Type B pancreatic cell (in vitro differentiated cells): ENCODE results near the gene PEAK3. TPM values are rescaled to one million over a fixed set of nuclear protein-coding genes. Genes with fewer than 3 reads are reported as not detected.

Experiments
- DNase-seq: peaks from one replicate; pipeline ENCODE4 v3.0.0; 2021; ENCODE audit warnings: mixed read lengths; ENCODE audit not compliant: unreplicated experiment; ENCODE audit errors: extremely low spot score
- H3K27ac Mint-ChIP-seq: 2 replicates; pipeline ENCODE4 v1.8.0; 2021; ENCODE audit warnings: mild to moderate bottlenecking, mixed read lengths
- H3K27me3 Mint-ChIP-seq: 2 replicates; pipeline ENCODE4 v1.8.0; 2021; ENCODE audit warnings: mixed read lengths
- H3K36me3 Mint-ChIP-seq: 2 replicates; pipeline ENCODE4 v1.8.0; 2021; ENCODE audit warnings: mixed read lengths
- H3K4me1 Mint-ChIP-seq: one replicate; pipeline ENCODE4 v1.8.0; 2021; ENCODE audit warnings: mixed read lengths; ENCODE audit not compliant: unreplicated experiment
- H3K4me3 Mint-ChIP-seq: 2 replicates; pipeline ENCODE4 v1.8.0; 2021; ENCODE audit warnings: mild to moderate bottlenecking, mixed read lengths
- H3K9me3 Mint-ChIP-seq: 2 replicates; pipeline ENCODE4 v1.8.0; 2021; ENCODE audit warnings: mixed read lengths
- total RNA-seq: library from RNA; stranded (reverse); gene quantifications from 2 replicates; pipeline ENCODE4 v1.2.1, GENCODE V29; 2021; ENCODE audit warnings: low replicate concordance
- TF ChIP-seq, protein P1 (sequence below): fragments of 200-600 bp; sonication (generic); conservative IDR thresholded peaks from 2 replicates; pipeline ENCODE4 v1.5.0; 2021; ENCODE audit warnings: antibody characterized with exemption, mild to moderate bottlenecking

Gene PEAK3
- total RNA-seq, 1 donor from 2014 or later = not detected

DNA sequence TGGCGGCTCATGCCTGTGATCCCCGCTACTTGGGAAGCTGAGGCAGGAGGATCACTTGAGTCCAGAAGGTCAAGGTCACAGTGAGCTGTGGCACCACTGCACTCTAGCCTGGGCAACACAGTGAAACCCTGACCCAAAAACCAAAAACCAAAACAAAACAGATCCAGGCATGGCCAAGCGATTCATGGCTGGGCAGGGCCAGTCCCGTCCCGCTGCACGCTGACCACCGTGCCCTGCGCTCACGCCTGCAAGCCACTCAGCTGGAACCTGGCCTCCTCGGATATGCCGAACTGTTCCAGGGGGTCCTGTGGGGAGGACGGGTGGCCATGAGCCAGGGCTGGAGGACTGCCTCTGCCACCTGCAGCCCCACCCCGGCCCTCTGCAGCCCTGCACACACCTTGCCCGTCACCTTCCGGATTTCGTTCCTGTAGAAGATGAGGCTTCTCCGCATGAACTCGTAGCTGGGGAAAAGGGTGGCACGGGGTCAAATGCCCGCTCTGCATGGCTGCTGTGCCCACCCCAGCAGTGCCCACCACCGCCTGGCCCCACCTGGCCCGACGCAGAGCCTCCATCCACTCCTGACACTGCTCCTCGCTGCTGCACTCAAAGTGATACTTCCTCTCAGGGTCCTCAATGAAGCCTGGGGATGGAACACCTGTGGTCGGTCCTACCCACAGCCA, 48.2 kb downstream of the PEAK3 start:
- Mint-ChIP-seq H3K27ac (peak overlapping the region; percentile 34), H3K4me1 (peaks cover 17% of the 10 kb centered on the region), H3K9me3 (no peaks in the 10 kb centered on the region), H3K36me3 (peaks cover 11% of the 10 kb centered on the region), H3K4me3 (peak overlapping the region; percentile 100), H3K27me3 (peaks cover 5% of the 10 kb centered on the region)
- no peak for DNase-seq
- TF ChIP-seq, protein P1, sequence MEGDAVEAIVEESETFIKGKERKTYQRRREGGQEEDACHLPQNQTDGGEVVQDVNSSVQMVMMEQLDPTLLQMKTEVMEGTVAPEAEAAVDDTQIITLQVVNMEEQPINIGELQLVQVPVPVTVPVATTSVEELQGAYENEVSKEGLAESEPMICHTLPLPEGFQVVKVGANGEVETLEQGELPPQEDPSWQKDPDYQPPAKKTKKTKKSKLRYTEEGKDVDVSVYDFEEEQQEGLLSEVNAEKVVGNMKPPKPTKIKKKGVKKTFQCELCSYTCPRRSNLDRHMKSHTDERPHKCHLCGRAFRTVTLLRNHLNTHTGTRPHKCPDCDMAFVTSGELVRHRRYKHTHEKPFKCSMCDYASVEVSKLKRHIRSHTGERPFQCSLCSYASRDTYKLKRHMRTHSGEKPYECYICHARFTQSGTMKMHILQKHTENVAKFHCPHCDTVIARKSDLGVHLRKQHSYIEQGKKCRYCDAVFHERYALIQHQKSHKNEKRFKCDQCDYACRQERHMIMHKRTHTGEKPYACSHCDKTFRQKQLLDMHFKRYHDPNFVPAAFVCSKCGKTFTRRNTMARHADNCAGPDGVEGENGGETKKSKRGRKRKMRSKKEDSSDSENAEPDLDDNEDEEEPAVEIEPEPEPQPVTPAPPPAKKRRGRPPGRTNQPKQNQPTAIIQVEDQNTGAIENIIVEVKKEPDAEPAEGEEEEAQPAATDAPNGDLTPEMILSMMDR = no peak

DNA sequence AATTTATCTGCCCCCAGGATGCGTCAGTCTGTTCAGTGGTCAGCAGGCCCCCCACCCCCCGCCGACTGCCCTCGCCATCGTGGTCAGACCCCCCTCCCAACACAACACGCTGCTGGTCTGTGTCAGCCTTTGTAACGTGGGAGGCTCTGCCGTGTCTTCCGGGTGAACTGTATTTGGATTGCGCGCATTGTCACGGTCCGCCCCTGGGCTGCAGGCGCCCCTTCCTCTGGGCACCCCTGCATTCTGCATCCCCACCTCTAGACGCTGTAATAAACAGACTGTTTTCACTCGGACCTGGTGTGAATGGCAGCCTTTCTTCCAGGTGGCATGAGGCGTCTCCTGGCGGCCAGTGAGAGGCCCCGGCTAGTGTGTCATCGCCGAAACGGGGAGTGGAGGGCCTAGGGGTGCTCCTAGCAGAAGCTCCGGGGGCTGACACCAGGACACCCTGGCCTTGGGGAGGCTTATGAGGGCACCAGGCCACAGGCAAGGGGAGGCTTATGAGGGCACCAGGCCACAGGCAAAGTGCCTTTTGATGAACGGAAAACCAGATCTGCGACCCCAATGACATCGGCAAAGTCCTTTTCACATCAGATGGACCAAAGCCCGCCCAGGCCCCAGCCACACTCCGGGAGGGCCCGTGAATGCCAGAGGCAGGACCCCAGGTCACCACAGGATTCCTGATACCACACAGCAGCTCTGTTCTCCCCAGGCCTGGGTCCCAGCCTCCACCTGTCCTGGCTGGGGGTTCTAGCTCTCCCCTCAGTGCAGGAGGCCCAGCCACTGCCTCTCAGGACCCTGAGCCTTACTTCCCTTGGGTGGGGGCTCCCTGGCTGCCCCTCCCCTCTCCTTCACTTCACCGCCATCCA, 49.5 kb downstream of the PEAK3 start:
- Mint-ChIP-seq H3K27me3 (peaks cover 5% of the 10 kb centered on the region), H3K36me3 (peaks cover 11% of the 10 kb centered on the region), H3K4me1 (peaks cover 10% of the 10 kb centered on the region), H3K9me3 (no peaks in the 10 kb centered on the region), H3K27ac (peak overlapping the region; percentile 36), H3K4me3 (peak overlapping the region; percentile 31)
- TF ChIP-seq, protein P1 = no peak
- DNase-seq = no peak

DNA sequence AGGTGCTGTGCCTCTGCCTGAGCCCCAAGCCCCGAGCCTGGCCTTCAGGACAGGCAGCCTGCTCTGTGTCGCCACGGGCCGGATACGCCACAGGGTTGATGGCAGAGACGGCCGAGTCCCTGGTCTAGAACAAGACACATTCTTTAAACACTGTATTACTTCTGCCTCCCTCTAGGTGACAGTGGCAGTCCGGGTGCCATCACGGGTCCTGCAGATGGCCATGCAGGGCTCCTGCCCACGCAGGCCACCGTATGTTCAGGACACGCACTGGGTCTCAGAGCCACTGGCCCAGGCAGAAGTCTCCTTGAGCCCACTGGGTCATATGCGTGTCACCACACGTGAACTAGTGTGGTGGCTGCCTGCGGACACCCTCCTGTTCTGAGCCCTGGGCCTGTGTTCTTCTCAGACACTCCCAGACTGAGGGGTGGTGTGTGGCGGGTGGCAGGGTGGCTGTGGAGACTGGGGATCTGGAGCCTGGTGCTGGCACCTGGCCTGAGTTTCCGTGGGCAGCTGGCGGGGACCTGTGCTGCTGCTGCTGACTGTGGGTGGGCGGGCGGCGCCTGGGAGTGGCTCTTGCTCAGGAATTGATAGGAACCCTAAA, 50.3 kb downstream of the PEAK3 start:
- Mint-ChIP-seq H3K27me3 (peaks cover 5% of the 10 kb centered on the region), H3K27ac (peak overlapping the region; percentile 66), H3K9me3 (no peaks in the 10 kb centered on the region), H3K4me3 (no peak overlapping the region), H3K36me3 (peaks cover 10% of the 10 kb centered on the region), H3K4me1 (peaks cover 10% of the 10 kb centered on the region)
- no peak for DNase-seq
- TF ChIP-seq, protein P1 = peak; percentile 38

DNA sequence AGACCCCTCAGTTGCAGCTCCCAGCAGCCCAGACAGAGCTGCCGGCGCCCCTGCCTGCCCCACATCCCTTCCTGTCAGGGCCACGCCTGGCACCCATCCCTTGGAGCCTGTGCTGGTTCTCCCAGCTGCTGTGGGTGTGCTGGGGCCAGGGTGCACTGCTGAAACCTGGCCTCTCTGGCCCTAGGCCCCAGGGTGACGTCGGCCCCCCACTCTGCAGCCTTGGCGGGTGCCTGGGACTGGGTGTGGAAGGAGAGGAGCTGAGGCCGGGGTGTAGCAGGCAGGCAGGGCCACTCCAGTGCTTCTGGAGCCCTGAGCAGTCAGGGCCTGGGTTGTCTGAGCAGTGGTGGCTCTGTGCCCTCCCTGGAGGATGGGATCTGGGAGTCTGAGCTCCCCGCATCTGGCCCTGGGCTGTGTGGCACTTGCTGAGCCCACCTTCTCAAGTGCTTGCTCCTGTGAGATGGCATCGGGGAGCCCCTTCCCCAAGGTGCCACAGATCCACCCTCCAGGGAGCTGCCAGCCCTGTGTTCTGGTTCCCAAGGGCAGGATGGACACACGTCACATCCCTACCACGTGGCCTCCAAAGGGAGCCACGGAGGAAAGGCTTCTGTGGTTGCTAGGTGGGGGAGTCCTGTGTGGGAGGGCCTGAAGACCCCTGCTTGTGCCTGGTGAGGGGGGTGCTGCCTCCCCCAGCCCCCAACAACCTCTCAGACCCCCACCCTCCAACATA, 51.0 kb downstream of the PEAK3 start:
- no peaks in the 10 kb centered on the region for H3K27me3 Mint-ChIP-seq
- TF ChIP-seq, protein P1 = no peak
- no peak for DNase-seq
- peaks cover 4% of the 10 kb centered on the region for H3K36me3 Mint-ChIP-seq
- no peaks in the 10 kb centered on the region for H3K9me3 Mint-ChIP-seq
- H3K27ac Mint-ChIP-seq = peak overlapping the region; percentile 74
- H3K4me3 Mint-ChIP-seq = peak overlapping the region; percentile 44
- peaks cover 10% of the 10 kb centered on the region for H3K4me1 Mint-ChIP-seq

DNA sequence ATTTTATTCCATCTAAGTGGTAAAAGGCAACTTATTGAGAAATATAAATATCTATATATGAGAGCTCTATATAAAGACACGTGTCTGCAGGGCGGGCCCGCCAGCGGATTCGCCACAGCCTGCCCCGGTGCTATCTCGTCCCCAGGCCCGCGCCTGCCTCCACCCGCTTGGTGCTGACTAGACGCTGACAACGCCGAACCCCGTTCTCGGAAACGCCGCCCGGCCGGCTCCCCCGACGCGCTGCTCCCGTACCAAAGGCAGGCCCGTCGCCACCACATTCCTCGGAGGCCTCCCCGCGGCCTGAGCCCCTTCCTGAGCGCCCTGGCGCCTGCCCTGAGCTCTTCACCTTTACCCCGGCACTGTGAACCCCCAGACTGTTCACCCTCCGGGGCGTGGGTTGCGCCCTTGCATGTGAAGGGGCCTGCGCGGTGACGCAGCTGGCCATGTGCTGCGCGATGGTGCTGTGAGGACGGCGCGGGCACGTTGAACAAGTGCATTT, 51.9 kb downstream of the PEAK3 start:
- peaks cover 8% of the 10 kb centered on the region for H3K4me1 Mint-ChIP-seq
- TF ChIP-seq, protein P1 = no peak
- H3K4me3 Mint-ChIP-seq = peak overlapping the region; percentile 44
- H3K27ac Mint-ChIP-seq = peak overlapping the region; percentile 74
- no peak for DNase-seq
- no peaks in the 10 kb centered on the region for H3K9me3 Mint-ChIP-seq
- H3K36me3 Mint-ChIP-seq = peaks cover 2% of the 10 kb centered on the region
- H3K27me3 Mint-ChIP-seq = no peaks in the 10 kb centered on the region
